Activated CD4-positive, alpha-beta T cell treated with anti-CD3 and anti-CD28 coated beads, Interleukin-10, Interleukin-2, amounts not matched to agents 100 ng/mL and 50 ng/mL, durations not matched to agents 16 hours and 8 hours (primary cell): Measurements from ENCODE around the gene HMX1.

Experiments used
- DNase-seq: peaks from one replicate; pipeline ENCODE4 v3.0.0-alpha.2; 2020

Gene HMX1

DNA sequence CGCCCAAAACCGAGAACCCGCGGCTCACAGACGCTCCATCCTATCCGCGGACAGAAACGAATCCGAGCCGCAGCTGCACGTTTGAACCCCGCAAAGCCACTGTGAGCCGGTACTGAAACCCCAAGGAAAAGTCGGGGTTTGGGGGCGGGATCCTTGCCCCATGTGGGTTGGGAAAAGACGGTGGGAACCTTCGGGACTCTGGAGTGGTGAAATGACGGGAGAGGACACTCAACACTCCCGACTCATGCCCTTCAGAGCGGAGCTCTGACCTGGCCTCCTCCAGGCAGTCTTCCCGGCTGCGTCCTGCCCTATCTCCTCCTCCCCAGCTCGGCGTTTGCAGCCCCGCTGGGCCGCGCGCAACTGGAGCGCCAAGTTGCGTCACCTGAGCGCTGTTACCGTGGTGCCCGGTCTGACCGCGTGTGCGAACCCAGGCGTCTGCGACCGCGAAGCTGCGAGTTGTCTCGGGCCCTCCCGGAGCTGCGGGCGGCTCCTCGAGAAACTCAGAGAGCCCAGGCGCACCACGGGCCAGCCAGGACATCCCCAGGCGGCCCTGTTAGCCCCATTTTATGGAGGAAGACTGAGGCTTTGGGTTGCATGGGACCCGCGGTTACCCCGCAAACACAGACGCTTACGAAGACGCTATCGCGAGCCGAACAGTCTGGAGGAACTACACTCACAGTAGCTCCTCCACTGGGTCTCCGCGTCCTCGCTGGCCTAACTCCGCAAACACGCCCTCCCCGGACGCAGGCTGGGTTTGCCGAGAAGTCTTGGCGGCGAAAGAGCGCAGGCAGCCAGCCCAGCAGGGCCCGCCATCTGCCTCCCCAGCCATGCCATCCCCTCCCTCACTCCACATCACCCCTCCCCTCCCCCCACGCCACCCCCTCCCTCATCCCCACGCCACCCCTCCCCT lies 20.3 kb upstream of the HMX1 start:
- no peak for DNase-seq

DNA sequence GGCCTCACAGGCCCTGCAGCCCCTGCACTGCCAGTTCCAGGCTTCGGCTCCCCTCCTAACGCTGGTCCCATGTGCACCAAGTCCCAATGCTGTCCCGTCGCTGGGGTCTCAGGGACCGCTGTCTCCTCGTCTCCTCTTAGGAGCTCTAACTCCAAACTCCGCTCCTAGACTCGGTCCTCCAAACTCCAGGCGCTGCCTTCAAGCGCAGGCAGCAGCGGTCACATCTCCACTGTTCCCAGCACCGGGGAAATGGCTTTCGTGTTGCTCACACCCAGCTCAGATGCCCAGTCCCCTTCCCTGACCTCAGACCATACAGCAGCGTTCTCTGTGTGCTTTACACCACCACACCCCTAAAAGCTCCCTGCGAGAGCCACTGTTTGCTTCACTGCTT lies 19.6 kb upstream of the HMX1 start:
- no peak for DNase-seq

DNA sequence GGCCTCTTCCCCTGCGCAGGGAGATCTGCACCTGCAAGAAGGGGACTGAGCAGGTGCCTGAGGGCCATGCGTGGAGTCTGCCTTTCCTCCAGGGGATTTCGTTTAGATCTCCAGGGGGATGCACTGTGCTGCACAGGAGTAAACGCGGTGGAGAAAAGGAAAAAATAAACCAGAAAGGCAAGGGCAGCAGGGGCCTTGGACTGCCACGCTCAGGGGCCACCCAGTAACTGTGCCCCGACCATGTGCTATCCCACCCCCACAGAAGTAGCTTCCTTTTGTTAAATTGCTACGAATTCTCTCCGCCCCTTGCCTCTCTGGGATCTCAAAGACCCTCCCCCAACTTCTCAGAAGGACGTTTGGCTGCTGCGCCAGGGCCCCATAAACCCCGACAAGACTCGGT lies 17.2 kb upstream of the HMX1 start:
- DNase-seq = no peak

DNA sequence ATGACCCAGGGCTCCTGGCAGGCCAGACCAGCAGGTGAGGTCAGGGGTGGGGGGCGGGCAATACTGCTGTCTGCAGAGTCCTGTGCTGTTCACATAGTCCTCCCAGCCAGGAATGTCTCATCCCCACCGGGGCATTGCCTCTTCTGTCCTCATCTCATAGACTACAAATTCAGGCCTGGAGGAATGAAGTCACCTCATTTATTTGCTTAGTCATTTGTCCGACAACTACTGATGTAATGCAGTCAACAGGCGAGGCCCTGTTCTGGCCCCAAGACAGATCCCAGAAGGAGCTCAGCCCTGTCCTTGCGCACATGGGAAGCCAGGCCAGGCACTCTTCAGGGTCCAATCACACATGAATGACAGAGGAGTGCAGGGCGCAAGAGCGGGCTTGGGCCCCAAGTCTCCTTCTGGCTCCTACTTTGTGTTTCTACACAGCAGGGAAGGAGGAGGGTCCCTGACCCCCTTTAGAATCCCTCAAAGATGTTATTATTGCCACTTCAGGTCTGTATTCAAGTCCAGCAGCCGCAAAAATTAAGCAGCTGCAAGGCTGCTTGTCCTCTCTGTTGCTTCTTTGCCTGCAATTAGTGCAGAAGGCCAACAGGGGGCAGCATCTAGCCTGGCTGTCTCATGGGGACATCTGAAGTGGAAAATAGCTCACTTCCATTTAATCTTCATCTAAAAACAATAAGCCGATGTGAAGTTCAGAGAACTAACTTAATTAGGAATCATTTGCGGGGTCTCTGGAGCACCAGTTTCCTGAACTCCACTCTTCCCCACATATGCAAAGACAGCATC lies 15.2 kb upstream of the HMX1 start:
- DNase-seq = no peak

DNA sequence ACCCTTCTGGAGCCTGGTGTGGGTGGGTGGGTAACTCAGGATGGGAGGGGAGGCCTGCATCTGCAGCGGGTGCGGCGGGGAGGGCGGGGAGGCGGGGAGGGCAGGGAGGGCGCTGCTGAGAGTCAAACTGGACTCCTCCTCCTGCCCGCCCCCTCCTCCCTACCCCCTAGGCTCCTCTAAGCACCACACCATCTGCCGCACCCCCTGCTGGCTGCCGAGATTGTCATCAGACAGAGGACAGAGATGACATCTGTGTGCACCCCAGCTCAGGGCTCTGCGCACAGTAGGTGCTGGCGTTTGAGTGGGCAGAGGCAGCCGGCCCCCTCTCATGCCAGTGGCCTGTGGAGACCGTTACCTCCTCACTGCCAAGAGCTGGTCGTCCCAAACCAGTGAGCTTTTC lies 10.6 kb upstream of the HMX1 start:
- DNase-seq = no peak

DNA sequence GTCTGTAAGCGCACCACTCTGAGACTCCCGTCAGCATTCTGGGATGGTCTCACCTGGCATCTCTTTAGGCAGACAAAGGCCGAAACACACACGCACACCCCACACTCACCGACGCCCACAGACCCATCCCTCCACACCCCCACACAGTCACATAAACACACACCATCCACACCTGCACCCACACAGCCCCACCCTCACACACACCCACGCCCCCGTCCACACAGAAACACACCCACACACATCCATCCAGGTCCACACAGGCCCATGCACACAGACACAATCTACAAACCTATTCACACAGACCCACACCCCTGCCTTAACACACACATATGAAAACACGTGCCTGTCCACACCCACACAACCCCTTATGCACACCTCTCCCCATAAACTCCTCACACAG lies 9.2 kb upstream of the HMX1 start:
- DNase-seq = no peak

DNA sequence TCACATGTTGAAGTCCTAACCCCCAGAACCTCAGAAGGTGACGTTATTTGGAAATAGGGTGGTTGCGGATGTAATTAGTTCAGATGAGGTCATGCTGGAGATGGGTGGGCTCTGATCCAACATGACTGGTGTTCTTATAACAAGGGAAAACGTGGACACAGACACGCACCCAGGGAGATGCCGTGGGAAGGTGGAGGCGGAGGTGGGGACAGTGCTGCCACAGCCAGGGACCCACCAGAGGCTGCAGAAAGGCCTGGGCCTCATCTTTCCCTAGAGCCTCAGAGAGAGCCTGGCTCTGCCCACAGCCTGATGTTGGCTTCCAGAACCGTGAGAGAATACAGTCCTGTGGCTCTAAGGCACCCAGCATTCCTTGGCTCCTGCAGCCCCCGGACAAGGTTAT lies 7.9 kb upstream of the HMX1 start:
- DNase-seq = no peak

DNA sequence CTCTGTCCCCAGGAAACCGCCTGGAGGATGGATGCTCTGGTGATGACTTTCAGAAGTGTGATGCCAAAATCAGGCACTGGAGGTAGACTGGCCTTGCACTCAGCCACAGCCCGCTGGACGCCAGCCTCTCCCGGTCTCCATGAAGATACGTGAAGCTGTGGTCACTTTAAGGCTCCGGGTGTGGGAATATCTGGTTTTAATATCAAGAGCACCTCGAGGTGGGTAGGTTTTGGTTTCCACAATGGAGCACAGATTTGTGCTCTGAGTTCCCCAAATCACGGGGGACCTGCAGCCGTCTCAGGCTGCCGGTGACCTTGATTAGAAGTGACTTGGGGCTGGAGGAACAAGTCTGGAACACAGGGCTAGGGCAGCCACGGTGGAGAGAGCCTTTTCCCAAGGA lies 6.8 kb upstream of the HMX1 start:
- no peak for DNase-seq

DNA sequence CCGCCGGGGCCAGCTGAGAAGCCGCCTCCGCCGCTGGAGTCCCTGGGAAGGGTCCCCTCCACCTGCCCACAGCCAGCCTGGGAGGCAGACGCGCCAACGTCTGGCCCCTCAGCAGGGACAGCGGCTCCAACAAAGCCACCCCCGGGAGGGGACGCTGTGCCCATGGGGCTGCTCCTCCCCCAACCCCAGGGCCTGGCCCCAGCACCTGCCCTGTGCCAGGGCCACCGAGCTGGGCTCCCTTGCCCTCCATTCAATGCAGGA lies 6.1 kb upstream of the HMX1 start:
- DNase-seq = no peak

DNA sequence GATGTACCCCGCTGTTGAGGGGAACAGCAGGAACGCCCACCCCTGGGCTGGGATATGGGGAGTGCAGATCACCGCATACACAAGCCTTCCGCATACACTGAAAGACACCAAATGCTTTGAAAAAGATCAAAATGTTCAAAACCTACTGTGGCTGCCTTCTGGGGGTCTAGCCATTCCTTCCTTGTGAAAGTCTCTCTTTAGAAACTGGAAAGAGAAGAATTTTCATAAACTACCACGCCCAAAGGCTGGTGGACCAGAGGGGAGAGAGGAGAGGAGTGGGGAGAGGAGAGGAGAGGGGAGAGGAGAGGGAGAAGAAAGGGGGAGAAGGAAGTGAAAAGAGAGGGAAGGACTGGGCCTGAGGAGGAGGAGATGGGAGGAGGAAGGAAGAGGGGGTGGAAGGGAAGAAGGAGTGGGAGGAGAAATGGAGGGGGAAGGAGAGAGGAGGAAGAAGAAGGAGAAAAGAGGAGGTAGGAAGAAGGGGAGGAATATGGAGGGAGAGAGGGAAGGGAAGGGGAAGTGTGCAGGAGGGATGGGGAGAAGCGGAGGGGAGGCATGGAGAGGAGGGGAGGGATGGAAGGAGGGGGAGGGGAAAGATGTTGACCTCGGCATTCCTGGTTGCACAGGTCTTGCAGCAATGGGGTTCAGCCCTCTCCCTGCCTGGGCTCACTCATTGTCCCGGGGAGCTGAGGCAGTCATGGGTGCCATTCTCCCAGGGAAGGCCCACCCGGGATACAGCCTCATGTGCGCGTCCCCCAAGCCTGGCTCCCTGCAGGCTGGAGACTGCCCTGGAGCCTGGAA lies 5.5 kb upstream of the HMX1 start:
- no peak for DNase-seq

DNA sequence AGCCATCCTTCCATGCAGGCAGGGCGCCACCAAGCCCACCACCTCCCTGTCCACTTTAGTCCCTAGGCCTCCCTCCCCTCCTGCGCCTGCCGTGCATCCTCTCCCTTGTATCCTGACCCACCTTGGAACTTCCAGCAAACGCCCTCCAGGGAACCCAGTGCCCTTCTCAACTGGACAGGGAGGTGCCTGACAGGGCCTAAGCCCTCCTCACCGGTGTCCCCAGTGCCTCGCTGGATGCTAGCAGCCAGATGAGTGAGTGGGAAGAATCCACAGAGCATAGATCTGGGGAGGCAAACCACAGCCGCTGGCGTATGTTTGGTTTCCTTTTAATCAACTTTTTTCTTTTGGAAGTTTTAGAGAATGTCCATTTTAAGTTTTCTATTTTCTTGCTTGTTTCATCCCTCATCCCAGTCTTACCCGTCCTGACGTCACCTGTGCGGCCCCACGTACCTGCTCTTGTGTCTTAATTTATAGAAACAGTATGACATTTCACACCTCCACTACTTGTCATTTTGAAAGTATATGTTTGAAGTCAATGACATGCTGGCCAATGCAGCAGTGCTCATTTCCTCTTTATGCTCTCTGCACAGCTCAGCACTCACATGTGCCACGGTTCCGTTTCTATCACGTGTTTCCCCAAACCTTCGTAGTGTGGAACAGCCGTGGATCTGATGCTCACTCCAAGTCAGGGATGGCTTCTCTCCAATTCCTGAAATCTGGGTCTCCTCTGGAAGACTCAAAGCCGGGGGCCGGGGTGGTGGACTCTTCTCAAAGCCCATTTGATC lies 3.4 kb upstream of the HMX1 start:
- peak; percentile 37 for DNase-seq

DNA sequence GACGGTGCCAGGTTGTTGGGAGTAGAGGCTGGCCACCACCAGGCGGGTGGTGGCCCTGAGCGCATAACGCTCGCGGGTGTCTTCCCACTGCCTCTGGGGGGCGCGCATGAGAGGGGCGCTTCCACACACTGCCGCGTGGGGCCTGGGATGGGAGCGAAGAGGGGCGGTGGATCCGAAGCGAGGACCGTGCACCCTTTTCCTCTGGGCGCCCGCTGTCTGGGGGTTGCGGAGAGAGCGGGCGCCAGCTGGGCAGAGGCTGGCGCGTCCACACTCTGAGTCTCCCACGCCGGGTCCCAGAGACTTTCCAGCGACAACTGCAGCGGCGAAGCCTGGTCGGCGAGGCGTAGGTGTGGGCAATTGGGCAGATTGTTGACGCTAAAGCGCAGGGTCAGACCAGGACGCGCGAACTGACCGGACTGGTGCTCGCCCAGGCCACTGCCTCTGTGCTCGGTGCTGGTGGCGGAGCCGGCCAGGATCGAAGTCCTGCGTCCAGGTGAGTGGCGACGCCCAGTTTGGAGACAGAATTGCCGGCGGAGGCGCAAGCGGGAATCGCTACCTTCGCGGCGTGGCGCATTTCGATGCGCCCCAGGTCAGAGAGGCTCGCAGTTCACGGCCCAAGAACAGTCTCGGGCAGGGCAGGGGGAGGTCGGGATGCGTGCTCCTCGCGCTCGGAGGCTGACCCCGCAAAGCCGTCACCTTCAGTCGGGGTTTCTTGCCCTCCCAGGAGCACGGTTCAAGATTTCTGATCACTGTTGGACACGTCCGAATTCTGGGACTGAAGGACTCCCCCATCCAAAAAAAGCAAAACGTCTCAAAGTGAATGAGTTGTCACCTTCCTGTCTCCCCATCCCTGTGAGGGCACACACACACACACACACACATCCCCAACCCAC lies 2.6 kb upstream of the HMX1 start:
- DNase-seq = no peak

DNA sequence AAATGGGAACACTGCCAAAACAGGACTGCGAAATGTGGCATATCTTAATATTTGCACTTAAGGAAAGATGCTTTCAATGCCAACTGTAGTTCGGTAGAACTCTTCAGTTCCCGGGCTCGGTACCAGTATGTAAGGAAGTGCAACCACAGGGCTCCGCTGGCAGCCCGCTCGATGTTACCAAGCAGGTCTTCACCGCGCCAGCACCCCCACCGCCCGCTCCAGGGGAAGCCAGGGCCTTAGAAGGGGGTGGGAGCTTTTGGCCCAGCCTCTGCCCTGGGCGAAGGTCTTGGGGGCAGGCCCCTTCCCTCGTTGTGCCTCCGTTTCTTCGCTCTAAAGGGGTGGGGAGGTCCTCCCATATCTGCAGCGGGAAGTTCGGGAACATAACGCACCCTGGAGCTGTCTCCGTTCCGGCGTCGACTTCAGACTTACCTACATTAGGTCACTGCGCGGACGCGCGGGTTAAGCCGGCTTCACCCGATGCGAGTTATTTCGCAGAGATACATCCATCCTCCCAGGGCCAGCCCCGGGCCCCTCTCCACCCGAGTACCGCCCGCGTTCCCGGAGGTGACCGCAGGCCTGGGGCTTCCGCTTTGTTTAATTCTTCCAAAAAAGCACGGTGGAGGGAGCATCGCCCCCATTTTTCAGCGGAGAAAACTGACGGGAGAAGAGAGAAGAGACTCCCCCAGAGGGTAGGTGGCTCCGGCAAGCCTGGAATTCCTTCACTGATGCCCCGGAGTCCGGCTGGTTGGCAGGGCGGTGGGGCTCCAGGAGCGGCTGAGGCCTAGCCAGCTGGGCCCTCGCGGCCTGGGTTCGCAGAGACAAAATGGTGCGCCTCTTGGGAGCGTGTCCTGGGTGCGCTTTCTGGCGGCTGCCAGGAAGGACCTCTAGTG lies 1.0 kb upstream of the HMX1 start:
- DNase-seq = no peak

DNA sequence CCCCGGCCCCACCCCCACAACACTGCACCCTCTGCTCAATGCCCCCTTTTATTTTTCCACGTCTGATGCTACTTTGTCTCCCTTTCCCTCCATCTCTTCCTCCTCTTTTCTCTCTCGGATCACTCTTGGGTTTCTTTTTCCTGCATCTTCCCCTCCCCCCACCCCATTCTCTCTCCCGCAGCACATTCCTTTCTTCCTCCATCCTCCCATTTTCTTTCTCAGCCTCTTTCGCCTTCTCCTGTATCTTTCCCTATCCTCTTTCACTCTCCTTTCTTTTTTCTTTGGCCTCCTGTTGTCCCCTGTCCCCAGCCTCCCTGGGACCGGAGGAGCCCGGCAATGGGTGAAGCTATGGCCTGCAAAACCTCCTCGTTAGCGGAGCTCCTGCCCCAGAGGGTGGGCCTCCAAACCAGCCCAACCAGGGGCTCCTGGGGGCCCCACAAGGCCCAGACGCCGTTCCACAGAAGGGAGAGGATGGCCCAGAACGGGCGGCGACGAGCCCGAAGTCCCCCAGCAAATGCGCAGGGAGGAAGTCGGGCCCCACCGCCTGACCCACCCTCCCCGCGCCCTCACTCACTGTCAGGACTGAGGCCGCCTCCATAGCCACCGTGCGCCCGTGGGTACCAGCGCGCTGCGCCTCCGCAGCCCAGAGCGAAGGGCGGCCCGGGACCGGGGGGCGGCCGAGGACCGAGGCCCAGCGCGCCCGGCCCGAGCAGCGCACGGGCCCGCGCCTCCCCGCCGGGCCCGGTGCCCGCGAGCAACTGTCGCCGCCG lies 807 bp downstream of the HMX1 start:
- DNase-seq = no peak

DNA sequence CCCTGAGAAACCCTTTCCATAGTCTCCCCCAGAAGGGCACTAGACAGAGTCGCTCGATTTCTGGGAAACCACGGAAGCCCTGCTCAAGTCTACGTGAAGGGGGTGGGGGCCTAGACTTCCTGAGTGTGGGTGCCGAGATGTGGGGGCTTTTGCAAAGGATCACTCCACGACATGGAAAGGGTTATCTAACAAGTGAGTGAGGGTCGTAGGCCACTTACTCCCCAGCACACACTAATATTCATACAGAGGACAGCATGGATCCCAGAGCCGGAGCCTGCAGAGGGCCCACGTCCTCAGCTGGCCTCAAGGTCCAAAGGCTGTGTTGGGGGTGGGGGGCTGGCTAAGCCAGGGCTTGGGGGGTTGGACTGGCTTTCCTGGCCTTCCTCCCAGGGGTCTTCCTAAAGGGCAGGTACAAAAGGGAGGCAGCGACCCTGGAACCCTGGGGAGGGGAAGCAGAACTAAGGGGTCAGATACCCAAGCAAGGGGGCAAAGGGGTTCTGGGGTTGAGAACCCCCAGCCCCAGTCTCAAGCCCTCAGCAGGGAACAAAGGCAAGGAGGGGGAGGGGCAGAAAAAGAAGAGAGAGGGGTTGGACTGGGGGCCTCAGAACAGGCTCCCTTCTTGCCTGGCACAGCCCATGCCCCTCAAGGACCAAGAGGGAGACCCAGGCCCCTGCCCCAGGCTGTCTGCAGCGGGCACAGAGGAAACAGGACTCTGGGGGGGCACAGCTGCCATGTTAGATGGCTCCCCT lies 1.6 kb downstream of the HMX1 start:
- DNase-seq = no peak

DNA sequence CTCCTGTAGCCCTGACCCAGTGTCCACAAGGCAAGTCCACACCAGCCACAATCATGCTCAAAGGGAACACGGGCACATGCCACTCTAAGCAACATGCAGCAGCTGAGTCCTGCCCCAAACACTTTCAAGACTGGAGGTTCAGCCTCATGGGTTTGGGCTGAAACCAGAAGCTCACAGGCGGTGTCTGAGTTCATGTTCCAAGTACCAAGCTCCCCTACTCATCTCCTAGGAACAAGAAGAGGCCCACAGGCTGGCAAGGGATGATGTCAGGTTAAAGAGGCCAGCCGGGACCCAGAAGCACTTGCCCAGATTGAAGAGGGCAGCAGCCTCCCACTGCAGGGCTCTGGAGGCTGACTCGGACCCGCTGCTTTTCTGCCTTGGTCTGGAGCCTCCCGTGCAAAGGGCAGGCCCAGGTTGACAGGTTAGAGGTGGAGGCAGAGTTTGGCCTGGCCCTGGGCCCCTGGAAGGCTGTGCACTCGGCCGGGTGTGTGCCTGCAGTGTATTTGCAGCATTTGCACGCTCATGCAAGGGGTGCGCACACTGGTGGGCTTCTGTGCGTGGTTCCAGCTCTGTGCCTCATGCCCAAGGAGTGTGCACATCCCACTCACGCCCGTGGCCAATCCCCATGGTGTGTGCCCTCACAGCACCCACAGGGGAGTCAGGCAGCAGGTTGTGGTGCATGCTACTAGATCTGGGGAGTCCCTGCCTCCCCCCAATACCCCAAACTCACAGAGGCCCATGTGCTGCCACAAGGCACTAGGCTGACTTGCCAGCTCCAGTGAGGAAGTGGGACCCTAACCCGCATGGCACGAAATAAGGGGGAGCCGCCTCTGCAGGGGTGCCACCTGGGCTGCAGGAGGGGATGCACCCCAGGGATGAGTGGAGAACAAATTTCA lies 2.4 kb downstream of the HMX1 start:
- DNase-seq = no peak

DNA sequence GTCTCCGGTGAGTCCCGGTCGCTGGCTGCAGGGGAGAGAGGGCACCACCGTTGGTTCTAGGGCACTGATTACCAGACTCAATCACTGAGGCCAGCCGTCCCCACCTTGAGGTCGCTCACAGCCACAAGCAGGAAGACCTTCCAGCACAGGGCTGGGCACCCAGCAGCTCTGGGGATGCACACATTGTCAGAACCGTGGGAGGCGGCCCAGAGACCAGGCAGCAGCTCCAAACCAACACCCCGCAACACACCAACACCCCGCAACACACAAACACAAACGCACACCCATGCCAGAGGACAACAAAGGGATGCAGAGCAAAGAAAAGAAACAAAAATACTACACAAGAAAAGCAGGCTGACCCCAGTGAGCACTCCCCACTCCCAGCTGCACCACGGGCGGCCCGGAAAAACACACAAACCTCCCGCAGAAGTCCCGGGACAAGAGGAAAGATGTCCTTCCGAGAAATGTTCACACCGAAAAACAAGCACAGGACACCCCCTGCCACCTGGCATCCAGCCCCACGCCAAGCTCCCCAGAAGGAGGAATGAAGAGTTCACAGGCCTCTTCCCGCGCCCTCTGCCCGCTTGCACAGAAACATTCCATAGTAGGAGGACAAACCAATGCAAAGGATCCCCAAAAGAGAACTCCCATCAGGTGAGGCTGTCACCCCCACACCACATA lies 3.2 kb downstream of the HMX1 start:
- no peak for DNase-seq
